ENCODE measurements around the gene ADRA1B.

ADRA1B gene

GRCh38 chr5:159903131-159903530, 13.2 kb upstream of the ADRA1B start:
- H3K4me2 ChIP-seq (ENCODE audit: low read length): no peak overlapping the region
- no peaks in the 10 kb centered on the region for H3K36me3 ChIP-seq (ENCODE audit: insufficient read depth, low read length)
- H3K9ac ChIP-seq (ENCODE audit: low read depth, low read length): no peak overlapping the region
- H3K9me3 ChIP-seq (replicated peaks; ENCODE audit: low read length): no peaks in the 10 kb centered on the region
- peaks cover 72% of the 10 kb centered on the region for H3K4me1 ChIP-seq (ENCODE audit: control insufficient read depth, insufficient read depth, low read length)
- no peaks in the 10 kb centered on the region for H3K27me3 ChIP-seq (ENCODE audit: control insufficient read depth, insufficient read depth, low read length)
- H3K4me3 ChIP-seq (ENCODE audit: low read length): no peak overlapping the region

- Histone ChIP-seq H3K4me2 (ENCODE audit: low read length) (peak overlapping the region; percentile 28), H3K36me3 (ENCODE audit: insufficient read depth, low read length) (no peaks in the 10 kb centered on the region), H3K4me3 (ENCODE audit: low read length) (no peak overlapping the region), H3K9ac (ENCODE audit: low read depth, low read length) (peak overlapping the region; percentile 3), H3K4me1 (ENCODE audit: control insufficient read depth, insufficient read depth, low read length) (peaks cover 68% of the 10 kb centered on the region), H3K27me3 (ENCODE audit: control insufficient read depth, insufficient read depth, low read length) (no peaks in the 10 kb centered on the region), H3K9me3 (replicated peaks; ENCODE audit: low read length) (no peaks in the 10 kb centered on the region)
Measured at GRCh38 chr5:159904874-159905273, 11.4 kb upstream of the ADRA1B start.

- H3K27me3 ChIP-seq (ENCODE audit: control insufficient read depth, insufficient read depth, low read length): no peaks in the 10 kb centered on the region
- peak overlapping the region; percentile 5 for H3K4me2 ChIP-seq (ENCODE audit: low read length)
- H3K9me3 ChIP-seq (replicated peaks; ENCODE audit: low read length): no peaks in the 10 kb centered on the region
- H3K36me3 ChIP-seq (ENCODE audit: insufficient read depth, low read length): no peaks in the 10 kb centered on the region
- H3K4me1 ChIP-seq (ENCODE audit: control insufficient read depth, insufficient read depth, low read length): peaks cover 64% of the 10 kb centered on the region
- no peak overlapping the region for H3K4me3 ChIP-seq (ENCODE audit: low read length)
- no peak overlapping the region for H3K9ac ChIP-seq (ENCODE audit: low read depth, low read length)
Measured at GRCh38 chr5:159905496-159905895, 10.8 kb upstream of the ADRA1B start.

GRCh38 chr5:159906463-159906862, 9.8 kb upstream of the ADRA1B start:
- Histone ChIP-seq H3K4me3 (ENCODE audit: low read length) (no peak overlapping the region), H3K9me3 (replicated peaks; ENCODE audit: low read length) (no peaks in the 10 kb centered on the region), H3K27me3 (ENCODE audit: control insufficient read depth, insufficient read depth, low read length) (no peaks in the 10 kb centered on the region), H3K4me1 (ENCODE audit: control insufficient read depth, insufficient read depth, low read length) (peaks cover 69% of the 10 kb centered on the region), H3K4me2 (ENCODE audit: low read length) (no peak overlapping the region), H3K36me3 (ENCODE audit: insufficient read depth, low read length) (no peaks in the 10 kb centered on the region), H3K9ac (ENCODE audit: low read depth, low read length) (no peak overlapping the region)

- H3K27me3 ChIP-seq (ENCODE audit: control insufficient read depth, insufficient read depth, low read length): no peaks in the 10 kb centered on the region
- no peak overlapping the region for H3K9ac ChIP-seq (ENCODE audit: low read depth, low read length)
- H3K36me3 ChIP-seq (ENCODE audit: insufficient read depth, low read length): no peaks in the 10 kb centered on the region
- no peak overlapping the region for H3K4me2 ChIP-seq (ENCODE audit: low read length)
- no peaks in the 10 kb centered on the region for H3K9me3 ChIP-seq (replicated peaks; ENCODE audit: low read length)
- H3K4me1 ChIP-seq (ENCODE audit: control insufficient read depth, insufficient read depth, low read length): peaks cover 74% of the 10 kb centered on the region
- H3K4me3 ChIP-seq (ENCODE audit: low read length): no peak overlapping the region
Measured at GRCh38 chr5:159906943-159907342, 9.3 kb upstream of the ADRA1B start.

- Histone ChIP-seq H3K4me1 (ENCODE audit: control insufficient read depth, insufficient read depth, low read length) (peaks cover 74% of the 10 kb centered on the region), H3K36me3 (ENCODE audit: insufficient read depth, low read length) (no peaks in the 10 kb centered on the region)
Measured at GRCh38 chr5:159907689-159908590, 8.3 kb upstream of the ADRA1B start.

GRCh38 chr5:159908591-159908940, 7.7 kb upstream of the ADRA1B start:
- Histone ChIP-seq H3K4me2 (ENCODE audit: low read length) (no peak overlapping the region), H3K27me3 (ENCODE audit: control insufficient read depth, insufficient read depth, low read length) (no peaks in the 10 kb centered on the region), H3K36me3 (ENCODE audit: insufficient read depth, low read length) (no peaks in the 10 kb centered on the region), H3K9ac (ENCODE audit: low read depth, low read length) (no peak overlapping the region), H3K9me3 (replicated peaks; ENCODE audit: low read length) (no peaks in the 10 kb centered on the region), H3K4me3 (ENCODE audit: low read length) (no peak overlapping the region), H3K4me1 (ENCODE audit: control insufficient read depth, insufficient read depth, low read length) (peaks cover 76% of the 10 kb centered on the region)

More at GRCh38 chr5:159907689-159908590, 8.3 kb upstream of the ADRA1B start:
- Histone ChIP-seq H3K4me2 (ENCODE audit: low read length) (peak overlapping the region; percentile 2), H3K9me3 (replicated peaks; ENCODE audit: low read length) (no peaks in the 10 kb centered on the region), H3K27me3 (ENCODE audit: control insufficient read depth, insufficient read depth, low read length) (no peaks in the 10 kb centered on the region), H3K9ac (ENCODE audit: low read depth, low read length) (no peak overlapping the region), H3K4me3 (ENCODE audit: low read length) (no peak overlapping the region)

GRCh38 chr5:159909126-159909525, 7.2 kb upstream of the ADRA1B start:
- no peaks in the 10 kb centered on the region for H3K27me3 ChIP-seq (ENCODE audit: control insufficient read depth, insufficient read depth, low read length)
- H3K4me3 ChIP-seq (ENCODE audit: low read length): no peak overlapping the region
- no peak overlapping the region for H3K4me2 ChIP-seq (ENCODE audit: low read length)
- H3K9me3 ChIP-seq (replicated peaks; ENCODE audit: low read length): no peaks in the 10 kb centered on the region
- no peaks in the 10 kb centered on the region for H3K36me3 ChIP-seq (ENCODE audit: insufficient read depth, low read length)
- H3K4me1 ChIP-seq (ENCODE audit: control insufficient read depth, insufficient read depth, low read length): peaks cover 77% of the 10 kb centered on the region
- H3K9ac ChIP-seq (ENCODE audit: low read depth, low read length): no peak overlapping the region

GRCh38 chr5:159910207-159910842, 6.0 kb upstream of the ADRA1B start:
- Histone ChIP-seq H3K27me3 (ENCODE audit: control insufficient read depth, insufficient read depth, low read length) (no peaks in the 10 kb centered on the region), H3K36me3 (ENCODE audit: insufficient read depth, low read length) (no peaks in the 10 kb centered on the region), H3K4me3 (ENCODE audit: low read length) (no peak overlapping the region), H3K9me3 (replicated peaks; ENCODE audit: low read length) (no peaks in the 10 kb centered on the region), H3K9ac (ENCODE audit: low read depth, low read length) (no peak overlapping the region), H3K4me2 (ENCODE audit: low read length) (no peak overlapping the region), H3K4me1 (ENCODE audit: control insufficient read depth, insufficient read depth, low read length) (peaks cover 65% of the 10 kb centered on the region)

GRCh38 chr5:159910843-159911229, 5.4 kb upstream of the ADRA1B start:
- no peaks in the 10 kb centered on the region for H3K9me3 ChIP-seq (replicated peaks; ENCODE audit: low read length)

GRCh38 chr5:159911349-159911748, 4.9 kb upstream of the ADRA1B start:
- H3K9ac ChIP-seq (ENCODE audit: low read depth, low read length): no peak overlapping the region
- H3K4me2 ChIP-seq (ENCODE audit: low read length): no peak overlapping the region
- H3K4me3 ChIP-seq (ENCODE audit: low read length): no peak overlapping the region
- H3K9me3 ChIP-seq (replicated peaks; ENCODE audit: low read length): no peaks in the 10 kb centered on the region
- no peaks in the 10 kb centered on the region for H3K27me3 ChIP-seq (ENCODE audit: control insufficient read depth, insufficient read depth, low read length)
- H3K4me1 ChIP-seq (ENCODE audit: control insufficient read depth, insufficient read depth, low read length): peaks cover 62% of the 10 kb centered on the region
- H3K36me3 ChIP-seq (ENCODE audit: insufficient read depth, low read length): no peaks in the 10 kb centered on the region

More at GRCh38 chr5:159910843-159911229, 5.4 kb upstream of the ADRA1B start:
- Histone ChIP-seq H3K4me3 (ENCODE audit: low read length) (no peak overlapping the region), H3K4me2 (ENCODE audit: low read length) (no peak overlapping the region), H3K9ac (ENCODE audit: low read depth, low read length) (no peak overlapping the region), H3K4me1 (ENCODE audit: control insufficient read depth, insufficient read depth, low read length) (peaks cover 66% of the 10 kb centered on the region), H3K36me3 (ENCODE audit: insufficient read depth, low read length) (no peaks in the 10 kb centered on the region), H3K27me3 (ENCODE audit: control insufficient read depth, insufficient read depth, low read length) (no peaks in the 10 kb centered on the region)

Measured in skeletal muscle satellite cell (primary cell).